ENCODE data around the gene CAP2.
"Not testable (repeated sequence)": the region's sequence is repeated elsewhere in the genome, so short reads cannot be mapped to it uniquely, and the experiment has no call there.

The CAP2 gene

GRCh38 chr6:17580518-17581048 lies 187.2 kb downstream of the CAP2 start:
- no peak for DNase-seq (ENCODE audit: low read depth in 2 of 2)

- DNase-seq (ENCODE audit: low read depth in 2 of 2): not testable (repeated sequence)
These were observed 187.9 kb downstream of the CAP2 start for GRCh38 chr6:17581282-17581681.

- no peak for DNase-seq (ENCODE audit: low read depth in 2 of 2)
These were observed 190.4 kb downstream of the CAP2 start for GRCh38 chr6:17583811-17584210.

GRCh38 chr6:17584241-17584803 lies 190.9 kb downstream of the CAP2 start:
- no peak for DNase-seq (ENCODE audit: low read depth in 2 of 2)

- no peak for DNase-seq (ENCODE audit: low read depth in 2 of 2)
These were observed 192.5 kb downstream of the CAP2 start for GRCh38 chr6:17585766-17586490.

GRCh38 chr6:17586623-17587022 lies 193.2 kb downstream of the CAP2 start:
- not testable (repeated sequence) for DNase-seq (ENCODE audit: low read depth in 2 of 2)

GRCh38 chr6:17588011-17588410 lies 194.6 kb downstream of the CAP2 start:
- DNase-seq (ENCODE audit: low read depth in 2 of 2): no peak

- DNase-seq (ENCODE audit: low read depth in 2 of 2): no peak
These were observed 196.2 kb downstream of the CAP2 start for GRCh38 chr6:17589406-17590096.

- DNase-seq (ENCODE audit: low read depth in 2 of 2): no peak
These were observed 197.9 kb downstream of the CAP2 start for GRCh38 chr6:17591287-17591686.

- no peak for DNase-seq (ENCODE audit: low read depth in 2 of 2)
These were observed 199.9 kb downstream of the CAP2 start for GRCh38 chr6:17593246-17593645.

GRCh38 chr6:17596085-17596484 lies 202.7 kb downstream of the CAP2 start:
- no peak for DNase-seq (ENCODE audit: low read depth in 2 of 2)

GRCh38 chr6:17599877-17600526 lies 206.6 kb downstream of the CAP2 start, which contains the start of gene FAM8A1:
FAM8A1 (plus strand) TSS chr6:17600302; CDS start chr6:17600410, 108 bp downstream.
- peak; percentile 91 to 93 for DNase-seq (ENCODE audit: low read depth in 2 of 2)

- DNase-seq (ENCODE audit: low read depth in 2 of 2): peak; percentile 7 to 33
These were observed 207.4 kb downstream of the CAP2 start for GRCh38 chr6:17600527-17601385.

- DNase-seq (ENCODE audit: low read depth in 2 of 2): no peak
These were observed 207.9 kb downstream of the CAP2 start for GRCh38 chr6:17601386-17601703.

- no peak for DNase-seq (ENCODE audit: low read depth in 2 of 2)
These were observed 209.5 kb downstream of the CAP2 start for GRCh38 chr6:17602888-17603287.

GRCh38 chr6:17606606-17607005 lies 213.2 kb downstream of the CAP2 start:
- no peak for DNase-seq (ENCODE audit: low read depth in 2 of 2)

Data from stimulated activated CD8-positive, alpha-beta memory T cell treated with anti-CD3 and anti-CD28 coated beads, Interleukin-7, amount 100 ng/mL, for 4 hours (primary cell).